Stimulated activated CD4-positive, alpha-beta T cell treated with anti-CD3 and anti-CD28 coated beads, Interleukin-15, amount 100 ng/mL, for 24 hours (primary cell): ENCODE measurements around the gene SMIM36.
"Not testable (repeated sequence)": the region's sequence is repeated elsewhere in the genome, so short reads cannot be mapped to it uniquely, and the experiment has no call there.

Source experiments
- DNase-seq: peaks from one replicate; pipeline ENCODE4 v3.0.0-alpha.2; 2020

Gene SMIM36

GRCh38 chr17:55510986-55511721 lies at the start of gene SMIM36:
Gene SMIM36 (minus strand): TSS chr17:55511452.
- DNase-seq, result no peak

GRCh38 chr17:55555772-55556171 lies 44.5 kb upstream of the SMIM36 start:
- DNase-seq, result no peak

GRCh38 chr17:55549140-55549539 lies 37.9 kb upstream of the SMIM36 start:
- DNase-seq, result no peak

- DNase-seq, result no peak
These were observed 35.9 kb upstream of the SMIM36 start for GRCh38 chr17:55546991-55547664.

- no peak for DNase-seq
These were observed 35.2 kb upstream of the SMIM36 start for GRCh38 chr17:55546481-55546880.

- no peak for DNase-seq
These were observed 34.6 kb upstream of the SMIM36 start for GRCh38 chr17:55545806-55546205.

- no peak for DNase-seq
These were observed 32.5 kb upstream of the SMIM36 start for GRCh38 chr17:55543709-55544108.

GRCh38 chr17:55540414-55541091 lies 29.3 kb upstream of the SMIM36 start:
- DNase-seq, result no peak

- DNase-seq, result no peak
These were observed 25.0 kb upstream of the SMIM36 start for GRCh38 chr17:55536205-55536604.

- DNase-seq, result no peak
These were observed 22.4 kb upstream of the SMIM36 start for GRCh38 chr17:55533608-55534007.

GRCh38 chr17:55532670-55533069 lies 21.4 kb upstream of the SMIM36 start:
- no peak for DNase-seq

GRCh38 chr17:55531053-55531728 lies 19.9 kb upstream of the SMIM36 start:
- DNase-seq, result no peak

- no peak for DNase-seq
These were observed 18.8 kb upstream of the SMIM36 start for GRCh38 chr17:55530064-55530463.

- DNase-seq, result peak; percentile 11
These were observed 16.4 kb upstream of the SMIM36 start for GRCh38 chr17:55527540-55528118.

GRCh38 chr17:55524440-55525220 lies 13.4 kb upstream of the SMIM36 start:
- DNase-seq, result no peak

- DNase-seq, result not testable (repeated sequence)
These were observed 11.8 kb upstream of the SMIM36 start for GRCh38 chr17:55523032-55523431.

- DNase-seq, result no peak
These were observed 9.9 kb upstream of the SMIM36 start for GRCh38 chr17:55521186-55521585.

GRCh38 chr17:55520402-55520801 lies 9.2 kb upstream of the SMIM36 start:
- DNase-seq, result no peak

- no peak for DNase-seq
These were observed 7.3 kb upstream of the SMIM36 start for GRCh38 chr17:55518510-55518909.

- DNase-seq, result peak; percentile 77
These were observed 2.8 kb upstream of the SMIM36 start for GRCh38 chr17:55513885-55514590.

GRCh38 chr17:55507669-55508068 lies 3.6 kb downstream of the SMIM36 start:
- DNase-seq, result not testable (repeated sequence)
